ENCODE results near the gene NXN. TPM values are rescaled to one million over a fixed set of nuclear protein-coding genes. Genes with fewer than 3 reads are reported as not detected.

The NXN gene
- polyA plus RNA-seq, 1 experiment: 88.8 TPM

DNA sequence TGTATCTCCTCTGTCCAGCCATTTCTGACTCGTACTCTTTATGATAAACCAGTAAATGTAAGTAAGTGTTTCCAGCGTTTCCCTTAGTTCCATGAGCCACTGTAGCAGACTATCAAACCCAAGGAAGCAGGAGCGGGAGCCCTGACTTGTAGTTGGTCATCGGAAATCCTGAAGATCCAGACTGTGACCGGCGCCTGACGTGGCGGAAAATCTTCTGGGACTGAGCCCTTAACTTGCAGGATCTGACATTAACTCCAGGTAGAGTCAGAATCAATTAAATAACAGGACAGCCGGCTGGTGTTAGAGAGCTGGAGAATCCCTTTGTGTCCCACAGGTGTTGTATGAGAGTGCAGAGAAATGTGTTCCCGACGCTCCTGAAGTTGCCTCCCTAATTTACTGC is 201.5 kb downstream of the NXN start:
- POLR2A ChIA-PET: no interaction called here
- CTCF ChIA-PET: interaction anchor here (0.7 to 2.1 kb wide), 3 partner anchors 202 to 304 kb away, joined by 4 to 5 read pairs (median 4); partner anchors contain the start of genes NXN and TIMM22
- no peak overlapping the region for H3K4me3 ChIP-seq (ENCODE audit: low read depth, low read length)
- TF ChIP-seq, protein P1, sequence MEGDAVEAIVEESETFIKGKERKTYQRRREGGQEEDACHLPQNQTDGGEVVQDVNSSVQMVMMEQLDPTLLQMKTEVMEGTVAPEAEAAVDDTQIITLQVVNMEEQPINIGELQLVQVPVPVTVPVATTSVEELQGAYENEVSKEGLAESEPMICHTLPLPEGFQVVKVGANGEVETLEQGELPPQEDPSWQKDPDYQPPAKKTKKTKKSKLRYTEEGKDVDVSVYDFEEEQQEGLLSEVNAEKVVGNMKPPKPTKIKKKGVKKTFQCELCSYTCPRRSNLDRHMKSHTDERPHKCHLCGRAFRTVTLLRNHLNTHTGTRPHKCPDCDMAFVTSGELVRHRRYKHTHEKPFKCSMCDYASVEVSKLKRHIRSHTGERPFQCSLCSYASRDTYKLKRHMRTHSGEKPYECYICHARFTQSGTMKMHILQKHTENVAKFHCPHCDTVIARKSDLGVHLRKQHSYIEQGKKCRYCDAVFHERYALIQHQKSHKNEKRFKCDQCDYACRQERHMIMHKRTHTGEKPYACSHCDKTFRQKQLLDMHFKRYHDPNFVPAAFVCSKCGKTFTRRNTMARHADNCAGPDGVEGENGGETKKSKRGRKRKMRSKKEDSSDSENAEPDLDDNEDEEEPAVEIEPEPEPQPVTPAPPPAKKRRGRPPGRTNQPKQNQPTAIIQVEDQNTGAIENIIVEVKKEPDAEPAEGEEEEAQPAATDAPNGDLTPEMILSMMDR (IDR thresholded peaks at IDR 0.05; ENCODE audit: insufficient read depth, low read depth, low read length): no peak
- H3K36me3 ChIP-seq (ENCODE audit: control insufficient read depth, insufficient read depth, low read length): peaks cover 16% of the 10 kb centered on the region
- H3K27me3 ChIP-seq (ENCODE audit: control insufficient read depth, insufficient read depth, low read length): no peaks in the 10 kb centered on the region
- DNase-seq (ENCODE audit: low read depth): no peak

DNA sequence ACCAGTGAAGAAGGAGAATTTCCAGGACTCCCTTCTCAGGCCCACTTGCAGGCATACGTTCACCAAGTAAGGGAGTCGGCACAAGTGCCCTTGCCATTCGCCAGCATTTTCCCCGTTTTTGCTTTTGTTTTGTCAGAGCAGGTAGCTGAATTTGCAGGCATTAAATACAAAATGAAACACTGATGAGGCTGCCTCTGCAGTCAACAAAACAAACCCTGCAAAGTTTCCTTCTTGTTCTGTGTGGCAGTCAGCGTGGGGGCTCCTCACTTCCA is 205.3 kb downstream of the NXN start:
- Histone ChIP-seq H3K4me3 (ENCODE audit: low read depth, low read length) (no peak overlapping the region), H3K27me3 (ENCODE audit: control insufficient read depth, insufficient read depth, low read length) (no peaks in the 10 kb centered on the region), H3K36me3 (ENCODE audit: control insufficient read depth, insufficient read depth, low read length) (peaks cover 21% of the 10 kb centered on the region)
- CTCF ChIA-PET: interaction anchor here (1.1 to 1.2 kb wide), 2 partner anchors 9 to 223 kb away, joined by 3 read pairs; partner anchors contain the start of gene TIMM22
- POLR2A ChIA-PET: no interaction called here
- TF ChIP-seq, protein P1 (IDR thresholded peaks at IDR 0.05; ENCODE audit: insufficient read depth, low read depth, low read length): no peak
- DNase-seq (ENCODE audit: low read depth): no peak

DNA sequence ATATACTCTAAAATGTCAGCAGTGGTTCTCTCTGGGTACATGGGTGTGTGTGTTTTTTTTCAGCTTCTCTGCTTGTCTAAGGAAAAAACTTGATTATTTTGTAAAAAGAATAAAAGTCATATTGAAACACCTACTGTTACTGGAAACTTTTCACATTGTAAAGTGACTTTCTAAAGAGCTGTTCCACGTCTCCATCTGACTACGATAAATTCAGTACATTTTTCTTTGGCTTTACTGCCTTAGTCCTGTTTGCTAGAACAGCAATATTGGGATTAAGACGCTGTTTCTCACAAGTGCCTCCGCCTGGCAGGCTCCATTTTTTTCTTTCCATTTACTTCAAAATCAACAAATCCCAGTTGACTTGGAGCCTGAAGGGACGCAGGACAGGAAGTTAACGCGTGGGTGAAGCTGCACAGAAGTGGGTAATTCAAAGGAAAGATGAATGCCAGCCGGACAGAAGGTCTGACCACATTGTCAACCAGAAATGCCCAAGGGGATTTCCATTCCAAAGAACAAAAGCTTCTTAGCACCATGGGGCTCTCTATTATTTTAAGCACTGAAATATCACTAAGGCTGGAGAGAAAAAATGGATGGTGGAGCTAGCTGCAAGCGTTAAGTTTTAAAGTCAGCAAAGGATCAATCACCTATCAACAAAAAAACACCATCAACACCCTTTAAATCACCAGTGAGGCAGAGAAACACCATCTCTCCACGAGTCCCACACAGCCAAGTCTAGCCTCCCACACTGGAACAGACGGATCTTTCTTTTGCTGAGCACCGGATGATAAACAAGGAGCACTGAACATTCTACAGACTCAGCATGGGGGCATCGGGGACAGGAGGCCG is 205.9 kb downstream of the NXN start:
- TF ChIP-seq, protein P1 (IDR thresholded peaks at IDR 0.05; ENCODE audit: insufficient read depth, low read depth, low read length): no peak
- no peak for DNase-seq (ENCODE audit: low read depth)
- Histone ChIP-seq H3K36me3 (ENCODE audit: control insufficient read depth, insufficient read depth, low read length) (peaks cover 24% of the 10 kb centered on the region), H3K4me3 (ENCODE audit: low read depth, low read length) (no peak overlapping the region), H3K27me3 (ENCODE audit: control insufficient read depth, insufficient read depth, low read length) (no peaks in the 10 kb centered on the region)
- ChIA-PET CTCF (interaction anchor here (0.8 to 1.2 kb wide), 3 partner anchors 8 to 223 kb away, joined by 3 read pairs; partner anchors contain the start of gene TIMM22), POLR2A (no interaction called here)

DNA sequence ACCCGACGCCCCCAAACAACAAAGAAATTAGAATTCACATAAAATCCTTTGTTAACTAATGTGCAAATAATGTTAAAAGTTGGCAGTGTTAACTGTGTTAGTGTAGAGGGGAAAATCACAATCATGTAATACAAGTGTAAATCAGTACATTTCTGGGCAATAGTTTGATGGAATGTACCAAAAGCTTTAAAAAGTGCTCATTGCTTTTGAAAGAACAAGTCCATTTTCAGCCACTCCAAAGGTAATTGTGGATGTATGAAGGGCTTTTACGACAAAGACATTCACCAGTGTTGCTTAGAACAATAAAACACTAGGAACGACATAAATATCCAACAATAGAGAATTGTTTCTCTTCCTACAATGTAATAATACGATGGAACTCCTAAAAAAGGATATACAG is 206.6 kb downstream of the NXN start:
- ChIA-PET POLR2A (no interaction called here), CTCF (interaction anchor here (0.8 kb wide), 1 partner anchor 16 kb away, joined by 3 read pairs; no protein-coding TSS in a partner anchor)
- H3K27me3 ChIP-seq (ENCODE audit: control insufficient read depth, insufficient read depth, low read length): no peaks in the 10 kb centered on the region
- TF ChIP-seq, protein P1 (IDR thresholded peaks at IDR 0.05; ENCODE audit: insufficient read depth, low read depth, low read length): no peak
- H3K4me3 ChIP-seq (ENCODE audit: low read depth, low read length): no peak overlapping the region
- no peak for DNase-seq (ENCODE audit: low read depth)
- peaks cover 24% of the 10 kb centered on the region for H3K36me3 ChIP-seq (ENCODE audit: control insufficient read depth, insufficient read depth, low read length)

DNA sequence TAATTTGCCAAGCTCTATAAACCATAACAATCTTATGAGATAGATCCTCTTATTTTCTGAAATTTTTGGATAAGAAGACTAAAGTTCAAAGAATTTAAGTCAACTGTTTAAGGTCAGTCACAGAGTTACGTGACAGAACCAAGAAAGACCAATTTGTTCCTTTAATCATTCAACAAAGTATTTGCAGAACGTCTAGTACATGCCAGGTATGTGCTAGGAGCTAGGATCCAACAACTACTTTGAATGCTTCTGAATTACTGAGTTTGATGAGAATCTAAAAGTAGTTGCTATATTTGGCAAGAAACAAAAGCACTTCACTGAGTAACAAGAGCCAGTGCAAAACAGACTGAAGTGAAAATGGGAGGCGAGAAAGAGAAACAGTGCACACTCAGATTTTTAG is 212.5 kb downstream of the NXN start:
- Histone ChIP-seq H3K27me3 (ENCODE audit: control insufficient read depth, insufficient read depth, low read length) (no peaks in the 10 kb centered on the region), H3K4me3 (ENCODE audit: low read depth, low read length) (no peak overlapping the region), H3K36me3 (ENCODE audit: control insufficient read depth, insufficient read depth, low read length) (peaks cover 13% of the 10 kb centered on the region)
- no peak for DNase-seq (ENCODE audit: low read depth)
- ChIA-PET CTCF (interaction anchor here (1.0 kb wide), 1 partner anchor 14 kb away, joined by 3 read pairs; no protein-coding TSS in a partner anchor), POLR2A (no interaction called here)
- TF ChIP-seq, protein P1 (IDR thresholded peaks at IDR 0.05; ENCODE audit: insufficient read depth, low read depth, low read length): no peak
